Measurements from ENCODE around the gene BAK1.

Gene BAK1

DNA sequence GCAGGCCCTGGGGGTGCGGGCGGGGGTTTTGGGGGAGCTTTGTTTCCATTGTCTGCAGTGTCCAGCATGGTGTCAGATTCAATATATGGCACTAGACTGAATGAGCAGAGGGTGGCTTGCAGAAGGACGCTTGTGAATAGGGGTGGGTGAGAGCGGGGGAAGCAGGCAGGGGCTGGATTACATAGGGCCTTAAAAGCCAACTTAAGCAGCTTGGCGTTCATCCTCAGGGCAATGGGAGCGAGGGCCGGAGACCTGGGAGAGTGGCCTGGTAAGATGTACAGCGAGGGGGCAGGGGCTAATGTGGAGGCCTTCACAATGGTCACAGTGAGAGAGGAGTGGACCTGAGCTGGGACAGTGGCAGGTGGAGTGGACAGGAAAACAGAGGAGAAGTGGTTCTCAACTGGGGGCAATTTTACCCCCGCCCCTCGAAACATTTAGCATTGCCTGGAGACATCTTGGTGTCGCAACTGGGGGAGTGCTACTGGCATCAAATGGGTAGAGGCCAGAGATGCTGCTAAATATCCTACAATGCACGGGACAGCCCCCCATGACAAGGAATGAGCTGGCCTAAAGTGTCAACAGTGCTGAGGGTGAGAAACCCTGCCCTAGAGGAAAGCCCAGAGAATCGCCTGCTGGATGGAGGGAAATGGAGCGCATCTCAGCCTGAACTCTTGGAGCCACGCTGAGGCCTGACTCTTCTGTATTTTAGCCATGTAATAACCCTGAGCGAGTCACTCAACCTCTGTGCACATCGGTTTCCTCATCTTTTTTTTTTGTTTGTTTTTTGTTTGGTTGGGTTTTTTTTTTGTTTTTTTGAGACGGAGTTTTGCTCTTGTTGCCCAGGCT is 15.1 kb upstream of the BAK1 start:
- H4K20me1 ChIP-seq (ENCODE audit: insufficient read depth, low read length): no peaks in the 10 kb centered on the region
- TF ChIP-seq EZH2 (IDR thresholded peaks at IDR 0.05; ENCODE audit: borderline replicate concordance, low read length): no peak
- TF ChIP-seq, protein P1, sequence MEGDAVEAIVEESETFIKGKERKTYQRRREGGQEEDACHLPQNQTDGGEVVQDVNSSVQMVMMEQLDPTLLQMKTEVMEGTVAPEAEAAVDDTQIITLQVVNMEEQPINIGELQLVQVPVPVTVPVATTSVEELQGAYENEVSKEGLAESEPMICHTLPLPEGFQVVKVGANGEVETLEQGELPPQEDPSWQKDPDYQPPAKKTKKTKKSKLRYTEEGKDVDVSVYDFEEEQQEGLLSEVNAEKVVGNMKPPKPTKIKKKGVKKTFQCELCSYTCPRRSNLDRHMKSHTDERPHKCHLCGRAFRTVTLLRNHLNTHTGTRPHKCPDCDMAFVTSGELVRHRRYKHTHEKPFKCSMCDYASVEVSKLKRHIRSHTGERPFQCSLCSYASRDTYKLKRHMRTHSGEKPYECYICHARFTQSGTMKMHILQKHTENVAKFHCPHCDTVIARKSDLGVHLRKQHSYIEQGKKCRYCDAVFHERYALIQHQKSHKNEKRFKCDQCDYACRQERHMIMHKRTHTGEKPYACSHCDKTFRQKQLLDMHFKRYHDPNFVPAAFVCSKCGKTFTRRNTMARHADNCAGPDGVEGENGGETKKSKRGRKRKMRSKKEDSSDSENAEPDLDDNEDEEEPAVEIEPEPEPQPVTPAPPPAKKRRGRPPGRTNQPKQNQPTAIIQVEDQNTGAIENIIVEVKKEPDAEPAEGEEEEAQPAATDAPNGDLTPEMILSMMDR (IDR thresholded peaks at IDR 0.05; ENCODE audit: low read length): no peak
- H3K27ac ChIP-seq (ENCODE audit: low read depth, low read length, poor library complexity, severe bottlenecking): no peak overlapping the region
- H3K4me1 ChIP-seq (ENCODE audit: insufficient read depth, low read length, severe bottlenecking): peaks cover 14% of the 10 kb centered on the region
- no peaks in the 10 kb centered on the region for H3K9me3 ChIP-seq (ENCODE audit: low read length)
- no peak overlapping the region for H3K4me3 ChIP-seq (ENCODE audit: low read depth, low read length, poor library complexity, severe bottlenecking)
- H3K27me3 ChIP-seq (ENCODE audit: insufficient read depth, low read length): no peaks in the 10 kb centered on the region
- H3K9me2 ChIP-seq (ENCODE audit: low read depth, low read length): no peaks in the 10 kb centered on the region
- no peak overlapping the region for H3K4me2 ChIP-seq (ENCODE audit: low read length)
- H2AFZ ChIP-seq (ENCODE audit: low read length): no peak overlapping the region
- no peaks in the 10 kb centered on the region for H3F3A ChIP-seq (ENCODE audit: insufficient read depth, low read length)
- no peak overlapping the region for H3K9ac ChIP-seq (ENCODE audit: low read length)
- no peaks in the 10 kb centered on the region for H3K79me2 ChIP-seq (ENCODE audit: insufficient read depth, low read length)
- no peaks in the 10 kb centered on the region for H3K36me3 ChIP-seq (ENCODE audit: insufficient read depth, low read length)

DNA sequence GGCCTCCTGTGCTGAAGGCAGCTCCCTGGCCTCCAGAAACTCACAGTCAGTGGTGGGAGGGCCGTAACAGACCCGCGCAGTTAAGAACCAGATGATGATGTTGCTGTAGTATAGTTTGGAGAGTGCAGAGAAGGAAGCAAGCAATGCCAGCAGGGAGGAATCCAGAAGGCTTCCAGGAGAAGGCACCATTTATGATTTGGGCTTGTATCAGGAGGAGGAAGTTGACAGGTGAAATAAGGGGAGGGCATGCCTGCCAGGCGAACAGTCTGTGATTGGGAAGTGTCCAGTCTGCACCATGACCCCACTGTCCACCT is 13.3 kb upstream of the BAK1 start:
- Histone ChIP-seq H3K9ac (ENCODE audit: low read length) (peak overlapping the region; percentile 44; the same call in 1 of the 2 replicates), H3K4me1 (ENCODE audit: insufficient read depth, low read length, severe bottlenecking) (peaks cover 14% of the 10 kb centered on the region), H2AFZ (ENCODE audit: low read length) (no peak overlapping the region), H3K4me3 (ENCODE audit: low read depth, low read length, poor library complexity, severe bottlenecking) (peak overlapping the region; percentile 32), H3F3A (ENCODE audit: insufficient read depth, low read length) (no peaks in the 10 kb centered on the region), H3K36me3 (ENCODE audit: insufficient read depth, low read length) (no peaks in the 10 kb centered on the region), H3K79me2 (ENCODE audit: insufficient read depth, low read length) (no peaks in the 10 kb centered on the region), H3K4me2 (ENCODE audit: low read length) (peak overlapping the region; percentile 62), H3K9me3 (ENCODE audit: low read length) (no peaks in the 10 kb centered on the region), H4K20me1 (ENCODE audit: insufficient read depth, low read length) (no peaks in the 10 kb centered on the region), H3K27me3 (ENCODE audit: insufficient read depth, low read length) (no peaks in the 10 kb centered on the region), H3K27ac (ENCODE audit: low read depth, low read length, poor library complexity, severe bottlenecking) (peak overlapping the region; percentile 74), H3K9me2 (ENCODE audit: low read depth, low read length) (no peaks in the 10 kb centered on the region)
- TF ChIP-seq EZH2 (IDR thresholded peaks at IDR 0.05; ENCODE audit: borderline replicate concordance, low read length): no peak
- TF ChIP-seq, protein P1 (IDR thresholded peaks at IDR 0.05; ENCODE audit: low read length): no peak

DNA sequence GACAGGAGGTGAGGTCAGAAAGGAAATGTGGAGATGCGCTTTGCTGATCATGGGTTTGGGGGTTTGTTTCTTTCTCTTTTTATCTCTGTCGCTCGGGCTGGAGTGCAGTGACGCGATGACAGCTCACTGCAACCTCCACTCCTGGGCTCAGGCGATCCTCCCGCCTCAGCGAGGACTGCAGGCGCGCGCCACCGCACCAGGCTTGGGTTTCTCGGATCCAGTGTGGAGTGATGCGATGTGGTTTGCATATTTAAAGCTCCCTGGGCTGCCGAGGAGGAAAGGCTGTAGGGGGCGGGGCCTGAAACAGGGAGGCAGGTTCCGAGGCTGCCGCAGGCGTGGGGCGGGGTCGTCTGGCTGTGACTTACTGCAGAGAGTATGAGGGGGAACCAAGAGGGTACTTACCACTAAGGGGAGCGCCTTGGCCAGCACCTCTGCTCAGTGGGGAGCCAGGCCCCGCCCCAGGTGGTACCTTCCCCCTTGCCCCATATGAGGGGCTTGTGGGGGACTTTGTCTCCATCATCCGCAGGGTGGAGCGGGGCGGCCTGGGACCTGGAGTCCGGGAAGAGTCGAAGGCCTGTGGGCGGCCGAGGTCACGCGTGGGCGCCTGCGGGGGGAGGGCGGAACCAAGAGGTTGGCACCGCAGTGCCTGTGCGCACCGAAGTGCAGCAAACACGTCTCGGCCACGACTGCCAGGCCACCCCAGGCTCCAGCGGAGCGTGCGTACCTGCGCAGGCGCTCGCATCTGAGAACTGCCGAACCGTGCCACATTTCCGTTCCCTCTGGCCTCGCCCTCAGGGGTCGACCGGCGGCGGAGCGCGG is 12.7 kb upstream of the BAK1 start:
- H3K9ac ChIP-seq (ENCODE audit: low read length): peak overlapping the region; percentile 44; the same call in 1 of the 2 replicates
- no peaks in the 10 kb centered on the region for H3K27me3 ChIP-seq (ENCODE audit: insufficient read depth, low read length)
- H3K4me1 ChIP-seq (ENCODE audit: insufficient read depth, low read length, severe bottlenecking): peaks cover 14% of the 10 kb centered on the region
- H3K9me2 ChIP-seq (ENCODE audit: low read depth, low read length): no peaks in the 10 kb centered on the region
- H4K20me1 ChIP-seq (ENCODE audit: insufficient read depth, low read length): no peaks in the 10 kb centered on the region
- H3K9me3 ChIP-seq (ENCODE audit: low read length): no peaks in the 10 kb centered on the region
- H3F3A ChIP-seq (ENCODE audit: insufficient read depth, low read length): no peaks in the 10 kb centered on the region
- no peaks in the 10 kb centered on the region for H3K79me2 ChIP-seq (ENCODE audit: insufficient read depth, low read length)
- H3K4me2 ChIP-seq (ENCODE audit: low read length): peak overlapping the region; percentile 62
- peak overlapping the region; percentile 32 for H3K4me3 ChIP-seq (ENCODE audit: low read depth, low read length, poor library complexity, severe bottlenecking)
- peak overlapping the region; percentile 74 for H3K27ac ChIP-seq (ENCODE audit: low read depth, low read length, poor library complexity, severe bottlenecking)
- TF ChIP-seq, protein P1 (IDR thresholded peaks at IDR 0.05; ENCODE audit: low read length): no peak
- no peaks in the 10 kb centered on the region for H3K36me3 ChIP-seq (ENCODE audit: insufficient read depth, low read length)
- no peak overlapping the region for H2AFZ ChIP-seq (ENCODE audit: low read length)

Measured in OCI-LY1 (cell line).